ENCODE data around the gene UGCG.

DNA sequence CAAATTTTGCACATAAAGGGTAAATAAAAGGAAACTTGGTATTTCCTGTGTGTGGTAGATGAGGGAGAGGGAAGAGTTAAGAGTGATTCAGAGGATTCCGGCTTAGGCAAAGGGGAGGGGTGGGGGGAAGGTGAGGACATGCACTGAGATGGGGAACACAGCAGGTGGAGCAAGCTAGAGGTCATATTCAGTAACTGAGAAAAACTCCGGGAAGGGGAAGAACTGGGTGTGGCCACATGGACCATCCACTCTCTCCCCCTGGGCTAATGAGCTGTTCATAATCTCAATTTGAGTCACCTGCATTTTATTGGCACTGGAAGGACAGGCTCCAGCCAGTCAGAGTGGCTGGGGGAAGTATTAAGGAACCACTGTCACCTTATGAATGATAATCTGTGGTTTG is 45.1 kb upstream of the UGCG start:
- TF ChIP-seq, protein P1, sequence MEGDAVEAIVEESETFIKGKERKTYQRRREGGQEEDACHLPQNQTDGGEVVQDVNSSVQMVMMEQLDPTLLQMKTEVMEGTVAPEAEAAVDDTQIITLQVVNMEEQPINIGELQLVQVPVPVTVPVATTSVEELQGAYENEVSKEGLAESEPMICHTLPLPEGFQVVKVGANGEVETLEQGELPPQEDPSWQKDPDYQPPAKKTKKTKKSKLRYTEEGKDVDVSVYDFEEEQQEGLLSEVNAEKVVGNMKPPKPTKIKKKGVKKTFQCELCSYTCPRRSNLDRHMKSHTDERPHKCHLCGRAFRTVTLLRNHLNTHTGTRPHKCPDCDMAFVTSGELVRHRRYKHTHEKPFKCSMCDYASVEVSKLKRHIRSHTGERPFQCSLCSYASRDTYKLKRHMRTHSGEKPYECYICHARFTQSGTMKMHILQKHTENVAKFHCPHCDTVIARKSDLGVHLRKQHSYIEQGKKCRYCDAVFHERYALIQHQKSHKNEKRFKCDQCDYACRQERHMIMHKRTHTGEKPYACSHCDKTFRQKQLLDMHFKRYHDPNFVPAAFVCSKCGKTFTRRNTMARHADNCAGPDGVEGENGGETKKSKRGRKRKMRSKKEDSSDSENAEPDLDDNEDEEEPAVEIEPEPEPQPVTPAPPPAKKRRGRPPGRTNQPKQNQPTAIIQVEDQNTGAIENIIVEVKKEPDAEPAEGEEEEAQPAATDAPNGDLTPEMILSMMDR (IDR thresholded peaks at IDR 0.05) = no peak
- no peak for TF ChIP-seq ZFX (IDR thresholded peaks at IDR 0.05; ENCODE audit: borderline replicate concordance)
